ENCODE data around the gene RANBP1. TPM values are rescaled to one million over a fixed set of nuclear protein-coding genes. Genes with fewer than 3 reads are reported as not detected.

Gene RANBP1
- total and polyA plus RNA-seq, 2 of the 8 experiments (the other 6 are each of a cell fraction or from before 2014, with no cell fraction given) = 343 to 484 TPM

DNA sequence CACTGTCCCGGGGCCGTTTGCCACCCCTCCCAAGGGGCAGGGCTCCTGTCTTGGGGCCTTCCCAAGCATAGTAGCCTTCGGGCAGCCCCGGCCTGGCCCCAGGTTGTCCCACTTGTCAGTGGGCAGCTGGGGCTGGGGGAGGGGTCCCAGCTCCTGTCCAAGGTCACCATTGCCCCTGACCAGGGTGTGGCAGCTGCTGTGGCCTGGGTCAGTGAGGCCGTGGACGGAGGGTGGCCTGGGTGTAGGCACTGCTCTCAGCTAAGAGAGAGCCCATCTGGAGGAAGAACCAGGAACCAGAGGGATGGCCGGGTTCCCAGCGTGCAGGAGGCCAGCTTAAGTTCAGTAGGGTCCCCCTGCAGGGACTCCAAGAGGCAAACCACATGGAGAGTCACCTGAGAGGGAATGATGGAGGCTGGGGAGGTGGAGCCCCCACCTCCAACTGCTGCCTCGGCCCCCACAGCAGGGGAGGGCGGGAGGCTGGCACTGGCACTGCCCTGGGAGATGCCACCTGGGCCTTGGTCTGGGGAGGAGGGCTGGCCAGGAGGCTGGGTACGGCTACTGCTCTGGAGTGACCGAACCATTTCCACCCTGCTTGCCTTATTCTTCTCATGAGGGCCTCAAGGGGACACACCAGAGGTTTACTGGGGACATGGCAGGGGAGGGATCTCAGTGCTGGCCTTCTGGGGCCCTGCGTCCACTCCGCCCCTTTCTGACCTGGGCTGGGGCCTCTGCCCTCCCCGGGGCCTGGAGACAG lies 41.7 kb downstream of the RANBP1 start (continued):
- TF ChIP-seq, protein P1, sequence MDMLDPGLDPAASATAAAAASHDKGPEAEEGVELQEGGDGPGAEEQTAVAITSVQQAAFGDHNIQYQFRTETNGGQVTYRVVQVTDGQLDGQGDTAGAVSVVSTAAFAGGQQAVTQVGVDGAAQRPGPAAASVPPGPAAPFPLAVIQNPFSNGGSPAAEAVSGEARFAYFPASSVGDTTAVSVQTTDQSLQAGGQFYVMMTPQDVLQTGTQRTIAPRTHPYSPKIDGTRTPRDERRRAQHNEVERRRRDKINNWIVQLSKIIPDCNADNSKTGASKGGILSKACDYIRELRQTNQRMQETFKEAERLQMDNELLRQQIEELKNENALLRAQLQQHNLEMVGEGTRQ (IDR thresholded peaks at IDR 0.05; ENCODE audit: low read length) = no peak
- TF ChIP-seq SIN3A (conservative IDR thresholded peaks at IDR 0.05 in 1 of 2, IDR thresholded peaks at IDR 0.05 in 1 of 2; ENCODE audit: low read depth in 1 of 2, low read length in 2 of 2) = no peak
- no peak for TF ChIP-seq SP4 (IDR thresholded peaks at IDR 0.05; ENCODE audit: low read length)
- TF ChIP-seq JUN (IDR thresholded peaks at IDR 0.05; ENCODE audit: low read depth, low read length) = no peak
- no peak for TF ChIP-seq EGR1 (IDR thresholded peaks at IDR 0.05; ENCODE audit: borderline replicate concordance, low read depth, low read length)
- TF ChIP-seq TAF1 (IDR thresholded peaks at IDR 0.05; ENCODE audit: low read depth, low read length) = no peak
- no peak for TF ChIP-seq ZNF274 (IDR thresholded peaks at IDR 0.05; ENCODE audit: borderline replicate concordance, extremely low read depth, low read length)
- no peak for TF ChIP-seq KDM1A (IDR thresholded peaks at IDR 0.05; ENCODE audit: borderline replicate concordance, low read length)

Data from H1 (cell line).